Renal cortex interstitium (tissue), 11 donors: Measurements from ENCODE around the gene ITGB5. TPM values are rescaled to one million over a fixed set of nuclear protein-coding genes. Genes with fewer than 3 reads are reported as not detected.
"Not testable (repeated sequence)": the region's sequence is repeated elsewhere in the genome, so short reads cannot be mapped to it uniquely, and the experiment has no call there.

ENCODE experiments used
- DNase-seq, 11 donors: peaks; one replicate each; pipeline ENCODE4 v3.0.0-alpha.2; 2013; ENCODE audit warnings: low read depth in 9 of 11, low spot score in 4 of 11; ENCODE audit errors: extremely low read depth in 1 of 11
- polyA plus RNA-seq, 3 donors: library from polyadenylated mRNA; unstranded; fragments of 120-200 nt; gene quantifications; one replicate each; pipeline ENCODE4 v1.2.1, GENCODE V29; 2013; ENCODE audit not compliant: insufficient read length in 3 of 3

The ITGB5 gene
- polyA plus RNA-seq, 3 donors: 85.9 to 104 (median 99.4) TPM

- no peak for DNase-seq
Measured at GRCh38 chr3:124752051-124752450, 135.1 kb downstream of the ITGB5 start.

GRCh38 chr3:124751501-124751900 lies 135.7 kb downstream of the ITGB5 start:
- DNase-seq: no peak

DNA sequence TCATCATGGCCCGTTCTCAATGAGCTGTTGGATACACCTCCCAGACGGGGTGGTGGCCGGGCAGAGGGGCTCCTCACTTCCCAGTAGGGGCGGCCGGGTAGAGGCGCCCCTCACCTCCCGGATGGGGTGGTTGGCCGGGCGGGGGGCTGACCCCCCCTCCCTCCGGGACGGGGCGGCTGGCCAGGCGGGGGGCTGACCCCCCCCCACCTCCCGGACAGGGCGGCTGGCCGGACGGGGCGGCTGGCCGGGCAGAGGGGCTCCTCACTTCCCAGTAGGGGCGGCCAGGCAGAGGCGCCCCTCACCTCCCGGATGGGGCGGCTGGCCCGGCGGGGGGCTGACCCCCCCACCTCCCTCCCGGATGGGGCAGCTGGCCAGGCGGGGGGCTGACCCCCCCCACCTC lies 137.3 kb downstream of the ITGB5 start:
- not testable (repeated sequence) for DNase-seq

DNA sequence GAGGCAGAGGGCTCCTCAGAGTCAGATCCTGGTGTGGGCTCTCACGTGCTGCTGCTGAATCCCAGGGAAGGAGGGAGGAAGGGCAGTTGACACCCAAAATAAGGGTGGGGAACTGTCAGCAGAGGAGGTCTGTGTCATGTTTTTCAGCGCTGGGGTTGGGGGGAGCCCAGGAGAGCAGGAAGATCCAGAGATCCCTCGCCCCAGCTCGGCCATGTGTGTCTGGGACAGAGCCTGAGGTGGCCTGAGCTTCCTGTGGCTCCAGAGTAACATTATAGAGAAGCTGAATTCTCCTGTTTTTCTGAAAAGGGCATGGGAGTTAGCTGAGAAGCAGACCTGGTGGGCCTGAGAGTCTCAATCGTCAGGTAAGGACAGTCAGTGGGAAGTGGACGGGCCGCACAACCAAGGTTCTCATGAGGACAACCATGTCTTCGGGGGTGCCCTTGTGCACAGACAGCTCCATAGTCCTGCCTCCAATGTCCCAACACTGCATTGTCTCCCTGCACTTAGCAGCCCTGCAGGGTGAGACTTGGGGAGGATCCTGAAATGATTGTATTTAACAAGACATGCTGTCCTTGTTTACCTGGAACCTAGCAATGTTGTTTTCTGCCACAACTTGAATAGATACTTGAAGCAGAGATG lies 138.5 kb downstream of the ITGB5 start:
- no peak for DNase-seq

- no peak for DNase-seq
Measured at GRCh38 chr3:124747111-124747981, 139.8 kb downstream of the ITGB5 start.

DNA sequence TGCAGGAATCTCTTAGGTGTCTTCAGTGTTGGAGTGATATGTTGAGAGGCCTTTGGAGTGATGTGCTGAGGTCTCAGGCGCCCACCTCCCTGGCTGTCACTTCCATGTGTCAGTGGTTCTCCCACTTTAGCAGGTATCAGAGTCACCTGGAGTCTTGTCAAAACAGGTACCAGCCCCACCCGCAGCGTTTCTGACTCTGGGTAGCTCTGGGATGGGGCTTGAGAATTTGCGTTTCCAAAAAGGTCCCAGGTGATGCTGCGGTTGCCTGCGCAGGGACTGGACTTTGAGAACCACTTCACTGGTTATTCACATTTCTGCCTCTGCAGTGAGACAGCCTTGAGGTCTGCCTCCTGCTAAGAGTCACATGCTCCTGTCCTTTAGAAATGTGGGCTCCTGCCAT lies 141.4 kb downstream of the ITGB5 start:
- DNase-seq: no peak

DNA sequence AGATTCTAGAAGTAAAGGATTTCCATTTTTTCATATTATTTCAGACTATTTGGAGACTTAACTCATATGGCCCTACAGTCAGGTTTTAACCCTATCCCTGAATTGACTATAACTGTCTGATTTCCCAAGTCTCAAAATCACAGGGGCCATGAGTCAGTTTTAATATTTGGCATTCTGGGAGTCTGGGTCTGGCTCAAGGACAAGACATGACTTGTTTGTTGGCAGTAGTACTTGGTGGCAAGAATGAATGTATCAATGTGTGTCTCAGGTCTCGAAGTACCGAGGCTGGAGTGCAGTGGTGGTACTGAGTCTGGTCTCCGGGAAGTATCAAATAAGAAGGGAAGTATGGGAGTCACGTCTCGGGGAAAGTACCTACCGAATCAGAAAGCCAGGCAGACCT lies 146.1 kb downstream of the ITGB5 start:
- no peak for DNase-seq

DNA sequence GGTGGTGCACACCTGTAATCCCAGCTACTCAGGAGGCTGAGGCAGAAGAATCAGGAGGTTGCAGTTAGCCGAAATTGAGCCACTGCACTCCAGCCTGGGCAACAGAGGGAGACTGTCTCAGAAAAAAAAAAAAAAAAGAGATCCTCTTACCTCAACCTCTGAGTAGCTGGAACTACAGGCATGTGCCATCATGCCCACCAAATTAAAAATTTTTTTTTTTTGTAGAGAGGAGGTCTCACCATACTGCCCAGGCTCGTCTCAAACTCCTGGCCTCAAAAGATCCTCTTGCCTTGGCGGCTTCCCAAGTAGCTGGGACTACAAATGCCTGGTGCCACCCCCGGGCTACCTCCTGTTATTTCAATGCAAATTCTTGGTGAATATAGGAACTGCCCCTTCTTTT lies 155.4 kb downstream of the ITGB5 start:
- DNase-seq: no peak

GRCh38 chr3:124730941-124731297 lies 156.2 kb downstream of the ITGB5 start:
- DNase-seq: no peak

- DNase-seq: peak; percentile 69 to 89 (median 84)
Measured at GRCh38 chr3:124730129-124730940, 156.8 kb downstream of the ITGB5 start, which contains the start of gene UMPS. Gene UMPS (plus strand): TSS chr3:124730452. CDS start chr3:124730472, 20 bp downstream.

GRCh38 chr3:124722589-124722988 lies 164.6 kb downstream of the ITGB5 start:
- DNase-seq: no peak

DNA sequence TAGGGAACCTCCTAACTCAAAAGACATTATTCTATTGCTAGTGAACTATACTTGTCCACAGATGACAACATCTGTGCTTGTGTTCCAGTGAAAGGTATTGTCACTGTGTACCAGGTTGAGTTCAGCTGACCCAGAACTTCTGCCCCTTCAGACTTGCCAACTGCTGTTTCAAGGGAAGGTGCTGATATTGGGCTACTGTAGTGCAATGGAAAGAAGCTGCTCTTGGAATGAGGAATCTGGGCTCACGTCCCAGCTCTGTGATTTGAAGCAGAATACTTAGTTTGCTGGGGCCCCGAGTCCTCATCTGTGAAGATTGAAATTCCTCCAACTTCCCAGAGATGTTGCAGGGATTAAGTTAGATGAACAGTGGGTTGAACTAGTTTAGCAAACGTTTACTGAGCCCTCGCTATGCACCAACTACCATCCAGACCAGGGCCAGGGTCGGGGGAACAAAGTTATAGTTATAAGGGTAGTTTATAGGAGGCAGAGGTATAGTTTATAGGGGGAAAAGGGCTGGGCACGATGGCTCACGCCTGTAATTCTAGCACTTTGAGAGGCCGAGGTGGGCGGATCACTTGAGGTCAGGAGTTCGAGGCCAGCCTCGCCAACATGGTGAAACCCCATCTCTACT lies 172.8 kb downstream of the ITGB5 start:
- DNase-seq: no peak

Other genes with a start within 250 kb of the ITGB5 start
- gene UMPS, start 156.9 kb downstream of the ITGB5 start, polyA plus RNA-seq: 10 to 100 TPM; 41.0 to 52.9 (median 45.9) TPM
- gene MUC13, start 47.4 kb upstream of the ITGB5 start, polyA plus RNA-seq: under 1 TPM in 1 of 3 donors, not detected in 2; 0.83 TPM
- 10 to 100 TPM; 24.2 to 32.1 (median 25.6) TPM for gene HEG1, start 168.6 kb upstream of the ITGB5 start, polyA plus RNA-seq